ENCODE results near the gene P2RY2.
"Not testable (repeated sequence)": the region's sequence is repeated elsewhere in the genome, so short reads cannot be mapped to it uniquely, and the experiment has no call there.

Gene P2RY2

GRCh38 chr11:73223998-73224730 lies 6.1 kb downstream of the P2RY2 start:
- Histone ChIP-seq H3K9me3 (replicated peaks; ENCODE audit: low read length) (no peaks in the 10 kb centered on the region), H3K4me3 (ENCODE audit: low read length) (no peak overlapping the region), H3K36me3 (ENCODE audit: insufficient read depth, low read length) (no peaks in the 10 kb centered on the region), H3K4me1 (ENCODE audit: control insufficient read depth, insufficient read depth, low read length) (no peaks in the 10 kb centered on the region), H3K4me2 (ENCODE audit: low read length) (no peak overlapping the region), H3K9ac (ENCODE audit: low read depth, low read length) (no peak overlapping the region), H3K27me3 (ENCODE audit: control insufficient read depth, insufficient read depth, low read length) (peaks cover 43% of the 10 kb centered on the region)

GRCh38 chr11:73225001-73225686 lies 7.1 kb downstream of the P2RY2 start:
- H3K4me3 ChIP-seq (ENCODE audit: low read length), result no peak overlapping the region
- no peaks in the 10 kb centered on the region for H3K9me3 ChIP-seq (replicated peaks; ENCODE audit: low read length)
- H3K4me1 ChIP-seq (ENCODE audit: control insufficient read depth, insufficient read depth, low read length), result no peaks in the 10 kb centered on the region
- no peak overlapping the region for H3K9ac ChIP-seq (ENCODE audit: low read depth, low read length)
- no peak overlapping the region for H3K4me2 ChIP-seq (ENCODE audit: low read length)
- H3K27me3 ChIP-seq (ENCODE audit: control insufficient read depth, insufficient read depth, low read length), result peaks cover 33% of the 10 kb centered on the region
- H3K36me3 ChIP-seq (ENCODE audit: insufficient read depth, low read length), result no peaks in the 10 kb centered on the region

DNA sequence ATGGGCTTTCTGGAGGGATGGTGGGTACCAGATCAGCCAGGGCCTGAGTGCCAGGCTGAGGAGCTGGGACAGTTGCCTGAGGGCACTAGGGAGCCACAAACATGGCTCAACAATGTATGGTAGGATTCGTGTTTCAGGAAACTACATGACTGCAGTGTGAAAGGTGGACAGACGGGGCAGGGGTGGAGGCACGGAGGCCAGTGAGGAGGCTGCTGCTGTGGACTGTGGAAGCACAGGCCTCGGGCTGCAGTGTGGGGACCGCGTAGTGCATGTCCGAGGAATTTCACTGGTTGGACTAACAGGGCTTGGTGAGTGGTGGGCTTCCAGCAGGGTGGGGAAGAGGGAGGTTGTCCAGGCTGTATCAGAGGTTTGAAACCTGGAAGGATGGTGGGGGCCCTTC lies 7.8 kb downstream of the P2RY2 start:
- no peak overlapping the region for H3K9ac ChIP-seq (ENCODE audit: low read depth, low read length)
- H3K4me3 ChIP-seq (ENCODE audit: low read length), result no peak overlapping the region
- no peaks in the 10 kb centered on the region for H3K4me1 ChIP-seq (ENCODE audit: control insufficient read depth, insufficient read depth, low read length)
- H3K9me3 ChIP-seq (replicated peaks; ENCODE audit: low read length), result no peaks in the 10 kb centered on the region
- no peak overlapping the region for H3K4me2 ChIP-seq (ENCODE audit: low read length)
- peaks cover 27% of the 10 kb centered on the region for H3K27me3 ChIP-seq (ENCODE audit: control insufficient read depth, insufficient read depth, low read length)
- H3K36me3 ChIP-seq (ENCODE audit: insufficient read depth, low read length), result no peaks in the 10 kb centered on the region

DNA sequence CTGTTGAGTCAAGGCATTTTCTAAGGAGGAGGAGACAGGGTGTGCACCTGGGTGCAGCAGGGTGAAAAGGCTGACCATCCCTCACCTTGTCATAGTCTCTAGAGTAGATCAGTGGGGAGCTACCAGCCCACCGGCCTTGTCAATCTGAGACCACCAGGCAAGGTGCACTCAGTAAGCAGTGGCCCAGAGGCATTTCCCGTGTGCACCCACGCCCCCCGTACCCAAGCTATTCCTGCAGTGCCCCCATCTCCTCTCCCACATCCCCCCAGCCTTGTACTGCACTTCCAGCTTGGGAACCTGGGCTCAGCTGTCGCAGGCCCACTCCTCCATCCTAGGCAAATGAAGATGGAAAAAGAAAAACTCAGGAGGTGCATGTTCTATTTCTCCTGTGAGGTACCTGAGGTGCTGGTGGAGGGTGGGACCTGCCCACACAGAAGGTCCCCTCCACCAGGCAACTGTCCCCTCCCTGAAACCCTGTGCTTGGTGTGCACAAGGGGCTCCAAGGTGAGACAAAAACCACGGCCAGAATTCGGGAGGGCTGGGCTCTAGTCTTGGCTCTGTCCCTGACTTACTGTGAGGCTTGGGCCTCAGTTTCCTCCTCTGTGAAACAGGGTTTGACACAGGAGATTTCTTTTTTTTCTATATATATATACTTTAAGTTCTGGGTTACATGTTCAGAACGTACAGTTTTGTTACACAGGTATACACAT lies 8.4 kb downstream of the P2RY2 start:
- Histone ChIP-seq H3K9ac (ENCODE audit: low read depth, low read length) (no peak overlapping the region), H3K4me1 (ENCODE audit: control insufficient read depth, insufficient read depth, low read length) (no peaks in the 10 kb centered on the region), H3K36me3 (ENCODE audit: insufficient read depth, low read length) (no peaks in the 10 kb centered on the region), H3K9me3 (replicated peaks; ENCODE audit: low read length) (no peaks in the 10 kb centered on the region), H3K27me3 (ENCODE audit: control insufficient read depth, insufficient read depth, low read length) (peaks cover 26% of the 10 kb centered on the region), H3K4me2 (ENCODE audit: low read length) (no peak overlapping the region), H3K4me3 (ENCODE audit: low read length) (no peak overlapping the region)

GRCh38 chr11:73227571-73228211 lies 9.6 kb downstream of the P2RY2 start:
- Histone ChIP-seq H3K4me3 (ENCODE audit: low read length) (no peak overlapping the region), H3K4me1 (ENCODE audit: control insufficient read depth, insufficient read depth, low read length) (no peaks in the 10 kb centered on the region), H3K4me2 (ENCODE audit: low read length) (no peak overlapping the region), H3K36me3 (ENCODE audit: insufficient read depth, low read length) (no peaks in the 10 kb centered on the region), H3K27me3 (ENCODE audit: control insufficient read depth, insufficient read depth, low read length) (peaks cover 14% of the 10 kb centered on the region), H3K9ac (ENCODE audit: low read depth, low read length) (no peak overlapping the region), H3K9me3 (replicated peaks; ENCODE audit: low read length) (no peaks in the 10 kb centered on the region)

DNA sequence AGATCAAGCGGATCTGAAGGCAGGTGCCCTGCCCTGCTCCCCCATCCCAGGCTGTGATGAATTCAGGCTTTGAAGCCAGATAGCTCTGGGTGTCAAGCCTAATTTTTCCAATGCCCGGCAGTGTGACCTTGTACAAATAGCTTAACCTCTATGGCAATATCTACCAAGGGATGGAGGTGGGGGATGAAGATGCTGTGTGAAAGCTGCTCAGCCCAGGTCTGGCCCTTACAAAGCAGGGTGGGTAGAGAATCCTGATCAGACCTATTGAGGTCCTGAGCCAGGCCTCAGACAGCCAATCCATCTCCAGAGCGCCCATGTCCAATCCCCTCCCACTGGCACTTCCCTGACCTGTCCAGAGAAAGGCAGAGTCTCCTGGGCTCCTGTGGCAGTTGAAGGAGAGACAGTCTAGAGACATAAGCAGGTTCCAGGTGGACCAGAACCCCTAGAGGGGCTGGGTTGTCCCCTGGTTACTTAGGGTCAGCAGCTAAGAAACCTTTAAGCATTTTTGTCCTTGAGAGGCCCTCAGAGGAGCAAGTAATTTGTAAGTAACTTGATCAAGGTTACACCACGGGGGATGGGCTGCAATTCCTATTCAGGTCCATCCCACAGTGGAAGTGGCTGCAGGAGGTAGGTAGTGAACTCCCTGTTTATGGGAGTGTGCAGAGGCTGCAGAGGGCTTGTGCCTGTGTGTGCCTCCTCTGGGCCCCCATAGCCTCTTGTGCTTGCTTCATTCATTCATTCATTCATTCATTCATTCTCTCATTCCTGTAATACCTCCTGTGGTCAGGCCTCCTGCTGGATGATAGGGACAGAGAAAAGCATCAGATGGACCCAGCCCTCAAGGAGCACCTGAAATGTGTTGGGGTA lies 10.4 kb downstream of the P2RY2 start:
- Histone ChIP-seq H3K9ac (ENCODE audit: low read depth, low read length) (no peak overlapping the region), H3K4me1 (ENCODE audit: control insufficient read depth, insufficient read depth, low read length) (no peaks in the 10 kb centered on the region), H3K36me3 (ENCODE audit: insufficient read depth, low read length) (no peaks in the 10 kb centered on the region), H3K4me2 (ENCODE audit: low read length) (no peak overlapping the region), H3K9me3 (replicated peaks; ENCODE audit: low read length) (no peaks in the 10 kb centered on the region), H3K4me3 (ENCODE audit: low read length) (no peak overlapping the region), H3K27me3 (ENCODE audit: control insufficient read depth, insufficient read depth, low read length) (peaks cover 8% of the 10 kb centered on the region)

DNA sequence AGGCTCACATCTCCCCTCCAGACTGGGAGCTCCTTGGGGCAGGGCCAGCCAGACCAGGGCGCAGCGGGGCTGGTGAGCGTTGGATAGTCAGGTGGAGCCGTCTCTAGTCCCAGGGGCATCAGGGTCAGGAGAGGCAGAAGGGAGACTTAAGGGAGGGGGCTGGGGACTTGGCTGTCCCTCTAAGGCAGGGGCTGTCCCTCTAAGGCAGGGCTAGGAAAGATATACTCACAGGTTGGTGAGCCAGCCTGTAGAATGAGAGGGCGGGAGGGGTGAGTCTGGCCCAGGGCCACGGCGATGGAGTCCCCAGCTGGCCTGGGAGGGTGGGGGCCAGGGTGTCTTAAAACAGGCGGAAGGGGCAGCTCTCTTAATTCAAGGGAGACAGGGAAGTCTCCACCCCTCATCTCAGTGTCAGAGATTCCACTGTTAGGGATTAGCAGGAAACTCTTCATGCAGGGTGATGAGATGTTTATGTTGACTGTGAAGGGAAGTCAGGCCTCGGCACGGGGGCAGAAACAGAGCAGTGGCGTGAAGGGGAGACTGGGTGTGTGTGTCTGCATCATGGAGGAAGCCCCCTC lies 11.3 kb downstream of the P2RY2 start:
- Histone ChIP-seq H3K4me3 (ENCODE audit: low read length) (no peak overlapping the region), H3K9me3 (replicated peaks; ENCODE audit: low read length) (no peaks in the 10 kb centered on the region), H3K4me1 (ENCODE audit: control insufficient read depth, insufficient read depth, low read length) (no peaks in the 10 kb centered on the region), H3K27me3 (ENCODE audit: control insufficient read depth, insufficient read depth, low read length) (peaks cover 6% of the 10 kb centered on the region), H3K36me3 (ENCODE audit: insufficient read depth, low read length) (no peaks in the 10 kb centered on the region), H3K9ac (ENCODE audit: low read depth, low read length) (no peak overlapping the region), H3K4me2 (ENCODE audit: low read length) (no peak overlapping the region)

GRCh38 chr11:73229896-73230875 lies 12.1 kb downstream of the P2RY2 start:
- H3K9ac ChIP-seq (ENCODE audit: low read depth, low read length), result no peak overlapping the region
- H3K4me1 ChIP-seq (ENCODE audit: control insufficient read depth, insufficient read depth, low read length), result no peaks in the 10 kb centered on the region
- H3K9me3 ChIP-seq (replicated peaks; ENCODE audit: low read length), result no peaks in the 10 kb centered on the region
- H3K36me3 ChIP-seq (ENCODE audit: insufficient read depth, low read length), result no peaks in the 10 kb centered on the region
- no peak overlapping the region for H3K4me3 ChIP-seq (ENCODE audit: low read length)
- no peak overlapping the region for H3K4me2 ChIP-seq (ENCODE audit: low read length)
- peaks cover under 1% of the 10 kb centered on the region for H3K27me3 ChIP-seq (ENCODE audit: control insufficient read depth, insufficient read depth, low read length)

GRCh38 chr11:73230931-73231330 lies 12.8 kb downstream of the P2RY2 start:
- Histone ChIP-seq H3K4me2 (ENCODE audit: low read length) (no peak overlapping the region), H3K4me3 (ENCODE audit: low read length) (no peak overlapping the region), H3K36me3 (ENCODE audit: insufficient read depth, low read length) (no peaks in the 10 kb centered on the region), H3K4me1 (ENCODE audit: control insufficient read depth, insufficient read depth, low read length) (no peaks in the 10 kb centered on the region), H3K9me3 (replicated peaks; ENCODE audit: low read length) (no peaks in the 10 kb centered on the region), H3K27me3 (ENCODE audit: control insufficient read depth, insufficient read depth, low read length) (no peaks in the 10 kb centered on the region), H3K9ac (ENCODE audit: low read depth, low read length) (no peak overlapping the region)

- H3K9me3 ChIP-seq (replicated peaks; ENCODE audit: low read length); H3K9ac ChIP-seq (ENCODE audit: low read depth, low read length); H3K36me3 ChIP-seq (ENCODE audit: insufficient read depth, low read length); H3K27me3 ChIP-seq (ENCODE audit: control insufficient read depth, insufficient read depth, low read length); H3K4me2 ChIP-seq (ENCODE audit: low read length); H3K4me3 ChIP-seq (ENCODE audit: low read length); H3K4me1 ChIP-seq (ENCODE audit: control insufficient read depth, insufficient read depth, low read length): not testable (repeated sequence)
Measured at GRCh38 chr11:73232487-73232886, 14.4 kb downstream of the P2RY2 start.

All from skeletal muscle satellite cell (primary cell).